Cardiac fibroblast (primary cell): ENCODE data around the gene PNMT.

Experiments
- DNase-seq, 2 donors: peaks; one replicate each; pipeline versions ENCODE4 v3.0.0 to v3.0.0-alpha.2; 2010; ENCODE audit warnings: low read depth in 2 of 2
- H3K4me3 ChIP-seq, 2 donors: replicated peaks in 1 of 2; 1 replicate in 1 of 2; 2 replicates in 1 of 2; pipeline ENCODE4 v1.5.1; 2011; ENCODE audit warnings: low read depth in 2 of 2, low read length in 2 of 2, mild to moderate bottlenecking in 2 of 2, moderate library complexity in 1 of 2
- CTCF ChIP-seq: IDR thresholded peaks from one replicate; pipeline ENCODE4 v1.5.1; 2011; ENCODE audit warnings: low read depth, mild to moderate bottlenecking, low read length, inconsistent platforms

Gene PNMT

GRCh38 chr17:39715375-39716072, 47.3 kb downstream of the PNMT start:
- no peak overlapping the region for H3K4me3 ChIP-seq
- no peak for TF ChIP-seq CTCF
- DNase-seq: no peak

DNA sequence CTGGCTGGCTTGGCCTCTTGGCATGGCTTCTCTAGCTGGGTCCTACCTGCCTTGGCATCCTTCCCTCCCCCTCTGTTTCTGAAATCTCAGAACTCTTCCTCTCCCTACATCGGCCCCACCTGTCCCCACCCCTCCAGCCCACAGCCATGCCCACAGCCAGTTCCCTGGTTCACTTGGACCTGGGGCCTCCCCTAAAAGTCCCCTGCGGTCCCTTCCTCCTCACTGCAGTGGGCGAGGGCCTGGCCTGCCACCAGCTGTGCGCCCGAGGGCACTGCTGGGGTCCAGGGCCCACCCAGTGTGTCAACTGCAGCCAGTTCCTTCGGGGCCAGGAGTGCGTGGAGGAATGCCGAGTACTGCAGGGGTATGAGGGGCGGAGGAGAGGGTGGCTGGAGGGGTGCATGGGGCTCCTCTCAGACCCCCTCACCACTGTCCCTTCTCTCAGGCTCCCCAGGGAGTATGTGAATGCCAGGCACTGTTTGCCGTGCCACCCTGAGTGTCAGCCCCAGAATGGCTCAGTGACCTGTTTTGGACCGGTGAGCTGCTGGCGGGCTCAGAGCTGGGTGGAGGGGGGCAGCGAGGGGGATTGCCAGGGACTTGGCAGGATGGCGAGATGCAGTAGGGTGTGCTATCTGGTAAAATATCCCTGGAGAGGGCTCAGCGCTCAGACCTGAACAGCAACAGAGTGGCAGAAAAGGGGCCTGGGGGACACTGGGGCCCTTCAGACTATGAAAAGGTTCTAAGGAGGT, 48.0 kb downstream of the PNMT start:
- TF ChIP-seq CTCF: no peak
- DNase-seq: no peak
- no peak overlapping the region for H3K4me3 ChIP-seq

DNA sequence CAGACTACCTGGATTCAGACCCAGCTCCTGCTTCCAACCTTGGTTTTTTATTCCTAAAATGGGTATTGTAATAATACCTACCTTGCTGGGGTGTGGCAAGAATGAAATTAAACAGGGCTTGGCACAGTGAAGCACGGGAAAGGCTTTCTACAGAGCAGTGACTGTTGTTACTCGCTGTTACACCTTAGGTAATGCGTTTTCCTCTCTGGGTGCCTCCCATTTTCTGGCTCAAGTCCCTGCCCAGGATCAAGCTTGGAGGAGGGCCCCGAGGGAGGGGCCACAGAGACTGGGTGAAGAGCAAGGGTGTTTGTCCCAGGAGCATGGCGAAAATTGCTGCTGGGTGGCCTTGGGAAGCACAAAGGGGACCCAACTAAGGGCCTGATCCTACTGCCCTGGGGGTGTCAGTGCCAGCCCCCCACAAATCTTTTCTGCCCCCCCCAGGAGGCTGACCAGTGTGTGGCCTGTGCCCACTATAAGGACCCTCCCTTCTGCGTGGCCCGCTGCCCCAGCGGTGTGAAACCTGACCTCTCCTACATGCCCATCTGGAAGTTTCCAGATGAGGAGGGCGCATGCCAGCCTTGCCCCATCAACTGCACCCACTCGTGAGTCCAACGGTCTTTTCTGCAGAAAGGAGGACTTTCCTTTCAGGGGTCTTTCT, 48.8 kb downstream of the PNMT start:
- no peak for DNase-seq
- TF ChIP-seq CTCF: no peak
- no peak overlapping the region for H3K4me3 ChIP-seq

DNA sequence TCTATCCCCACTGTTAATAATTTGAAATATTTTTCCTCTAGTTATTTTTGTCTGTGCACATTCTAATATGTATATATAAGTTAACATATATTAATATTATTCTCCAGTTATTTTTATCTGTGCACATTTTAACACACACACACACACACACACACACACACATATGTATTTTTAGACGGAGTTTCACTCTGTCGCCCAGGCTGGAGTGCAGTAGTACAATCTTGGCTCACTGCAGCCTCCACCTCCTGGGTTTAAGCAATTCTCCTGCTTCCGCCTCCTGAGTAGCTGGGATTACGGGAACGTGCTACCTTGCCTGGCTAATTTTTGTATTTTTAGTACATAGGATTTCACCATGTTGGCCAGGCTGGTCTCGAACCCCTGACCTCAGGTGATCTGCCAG, 49.4 kb downstream of the PNMT start:
- DNase-seq: no peak

GRCh38 chr17:39719563-39720355, 51.5 kb downstream of the PNMT start:
- no peak overlapping the region for H3K4me3 ChIP-seq
- no peak for TF ChIP-seq CTCF
- DNase-seq: no peak

More for the DNA sequence above, 49.4 kb downstream of the PNMT start:
- no peak overlapping the region for H3K4me3 ChIP-seq
- TF ChIP-seq CTCF: no peak
